ENCODE measurements around the gene DNAJC22. TPM values are rescaled to one million over a fixed set of nuclear protein-coding genes. Genes with fewer than 3 reads are reported as not detected.

The DNAJC22 gene
- total and polyA plus RNA-seq, 2 of the 13 experiments (the other 11 are each of a cell fraction or from before 2014, with no cell fraction given): 25.2 to 31.7 TPM

DNA sequence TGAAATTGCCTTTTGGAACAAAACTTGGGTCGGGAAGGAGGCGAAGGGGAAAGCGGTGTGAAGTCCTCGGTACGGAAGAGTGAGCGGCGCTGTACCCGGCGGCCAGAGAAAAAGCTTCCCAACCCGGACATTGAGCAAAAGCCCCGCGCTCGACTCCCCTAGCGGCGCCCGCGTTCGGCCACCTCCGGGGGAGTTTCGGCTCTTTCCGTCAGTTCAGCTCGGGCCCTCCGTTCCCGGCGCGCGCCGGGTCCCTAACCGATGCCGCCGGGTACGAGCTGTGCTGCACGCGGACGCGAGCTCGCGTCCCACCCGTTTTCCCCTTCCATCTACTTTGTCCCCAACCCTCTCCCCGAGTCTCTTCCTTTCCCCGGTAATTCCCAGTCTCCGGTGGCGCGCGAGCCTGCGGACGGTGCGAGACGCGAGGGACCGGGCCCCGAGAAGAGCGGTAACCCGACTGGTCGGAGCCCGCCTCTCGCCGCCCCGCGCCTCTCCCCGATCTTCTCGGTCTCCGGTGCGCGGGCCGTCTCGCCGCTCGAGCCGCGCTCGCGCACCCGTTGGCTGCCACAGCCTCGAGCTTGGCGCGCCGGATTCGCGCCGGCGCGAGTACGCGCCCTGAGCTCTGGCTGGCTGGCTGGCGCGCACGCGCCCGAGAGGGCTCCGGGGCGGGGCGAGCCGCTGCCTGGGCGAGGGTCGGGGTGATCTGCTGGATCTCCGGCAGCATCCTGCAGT, 20.1 kb downstream of the DNAJC22 start (continued):
- TF ChIP-seq XRCC5 (optimal IDR thresholded peaks at IDR 0.05; ENCODE audit: low read length): peak; percentile 11
- TF ChIP-seq, protein P1, sequence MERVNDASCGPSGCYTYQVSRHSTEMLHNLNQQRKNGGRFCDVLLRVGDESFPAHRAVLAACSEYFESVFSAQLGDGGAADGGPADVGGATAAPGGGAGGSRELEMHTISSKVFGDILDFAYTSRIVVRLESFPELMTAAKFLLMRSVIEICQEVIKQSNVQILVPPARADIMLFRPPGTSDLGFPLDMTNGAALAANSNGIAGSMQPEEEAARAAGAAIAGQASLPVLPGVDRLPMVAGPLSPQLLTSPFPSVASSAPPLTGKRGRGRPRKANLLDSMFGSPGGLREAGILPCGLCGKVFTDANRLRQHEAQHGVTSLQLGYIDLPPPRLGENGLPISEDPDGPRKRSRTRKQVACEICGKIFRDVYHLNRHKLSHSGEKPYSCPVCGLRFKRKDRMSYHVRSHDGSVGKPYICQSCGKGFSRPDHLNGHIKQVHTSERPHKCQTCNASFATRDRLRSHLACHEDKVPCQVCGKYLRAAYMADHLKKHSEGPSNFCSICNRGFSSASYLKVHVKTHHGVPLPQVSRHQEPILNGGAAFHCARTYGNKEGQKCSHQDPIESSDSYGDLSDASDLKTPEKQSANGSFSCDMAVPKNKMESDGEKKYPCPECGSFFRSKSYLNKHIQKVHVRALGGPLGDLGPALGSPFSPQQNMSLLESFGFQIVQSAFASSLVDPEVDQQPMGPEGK (CRISPR knock-in tag; IDR thresholded peaks at IDR 0.05): no peak; the same call in 1 of the 2 replicates
- peak; percentile 83 for TF ChIP-seq ZNF772 (CRISPR knock-in tag; IDR thresholded peaks at IDR 0.05)
- TF ChIP-seq ZNF891 (CRISPR knock-in tag; IDR thresholded peaks at IDR 0.05): no peak
- no peak for TF ChIP-seq GABPA (IDR thresholded peaks at IDR 0.05; ENCODE audit: low read depth, low read length)
- peak; percentile 19; the same call in 1 of the 2 replicates for TF ChIP-seq GABPA (CRISPR knock-in tag; IDR thresholded peaks at IDR 0.05; ENCODE audit: low read depth)
- TF ChIP-seq, protein P2, sequence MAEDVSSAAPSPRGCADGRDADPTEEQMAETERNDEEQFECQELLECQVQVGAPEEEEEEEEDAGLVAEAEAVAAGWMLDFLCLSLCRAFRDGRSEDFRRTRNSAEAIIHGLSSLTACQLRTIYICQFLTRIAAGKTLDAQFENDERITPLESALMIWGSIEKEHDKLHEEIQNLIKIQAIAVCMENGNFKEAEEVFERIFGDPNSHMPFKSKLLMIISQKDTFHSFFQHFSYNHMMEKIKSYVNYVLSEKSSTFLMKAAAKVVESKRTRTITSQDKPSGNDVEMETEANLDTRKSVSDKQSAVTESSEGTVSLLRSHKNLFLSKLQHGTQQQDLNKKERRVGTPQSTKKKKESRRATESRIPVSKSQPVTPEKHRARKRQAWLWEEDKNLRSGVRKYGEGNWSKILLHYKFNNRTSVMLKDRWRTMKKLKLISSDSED (CRISPR knock-in tag; IDR thresholded peaks at IDR 0.05): no peak
- TF ChIP-seq, protein P3, sequence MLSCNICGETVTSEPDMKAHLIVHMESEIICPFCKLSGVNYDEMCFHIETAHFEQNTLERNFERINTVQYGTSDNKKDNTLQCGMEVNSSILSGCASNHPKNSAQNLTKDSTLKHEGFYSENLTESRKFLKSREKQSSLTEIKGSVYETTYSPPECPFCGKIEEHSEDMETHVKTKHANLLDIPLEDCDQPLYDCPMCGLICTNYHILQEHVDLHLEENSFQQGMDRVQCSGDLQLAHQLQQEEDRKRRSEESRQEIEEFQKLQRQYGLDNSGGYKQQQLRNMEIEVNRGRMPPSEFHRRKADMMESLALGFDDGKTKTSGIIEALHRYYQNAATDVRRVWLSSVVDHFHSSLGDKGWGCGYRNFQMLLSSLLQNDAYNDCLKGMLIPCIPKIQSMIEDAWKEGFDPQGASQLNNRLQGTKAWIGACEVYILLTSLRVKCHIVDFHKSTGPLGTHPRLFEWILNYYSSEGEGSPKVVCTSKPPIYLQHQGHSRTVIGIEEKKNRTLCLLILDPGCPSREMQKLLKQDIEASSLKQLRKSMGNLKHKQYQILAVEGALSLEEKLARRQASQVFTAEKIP (CRISPR knock-in tag; IDR thresholded peaks at IDR 0.05; ENCODE audit: borderline replicate concordance): no peak
- TF ChIP-seq PHF20 (CRISPR knock-in tag; IDR thresholded peaks at IDR 0.05): no peak
- no peak for TF ChIP-seq ZNF251 (CRISPR knock-in tag; IDR thresholded peaks at IDR 0.05)
- TF ChIP-seq MXD4 (CRISPR knock-in tag; IDR thresholded peaks at IDR 0.05): peak; percentile 53; the same call in 1 of the 2 replicates
- 0 out of 2 replicates have a peak, but pooled peaks have one; percentile 18 for TF ChIP-seq HOXD1 (CRISPR knock-in tag; IDR thresholded peaks at IDR 0.05)
- TF ChIP-seq GTF3A (CRISPR knock-in tag; conservative IDR thresholded peaks at IDR 0.05): no peak
- TF ChIP-seq ZNF878 (CRISPR knock-in tag; IDR thresholded peaks at IDR 0.05): peak; percentile 82; the same call in 1 of the 2 replicates
- TF ChIP-seq THAP11 (CRISPR knock-in tag; IDR thresholded peaks at IDR 0.05): peak; percentile 27; the same call in 1 of the 2 replicates
- TF ChIP-seq SYNCRIP (IDR thresholded peaks at IDR 0.05; ENCODE audit: insufficient read depth, low read depth, low read length): no peak
- peak; percentile 63; the same call in 1 of the 2 replicates for TF ChIP-seq PHF21A (CRISPR knock-in tag; IDR thresholded peaks at IDR 0.05)
- TF ChIP-seq TMF1 (CRISPR knock-in tag; IDR thresholded peaks at IDR 0.05; ENCODE audit: low read depth): peak; percentile 57
- no peak for TF ChIP-seq ZNF30 (CRISPR knock-in tag; IDR thresholded peaks at IDR 0.05)
- TF ChIP-seq, protein P4, sequence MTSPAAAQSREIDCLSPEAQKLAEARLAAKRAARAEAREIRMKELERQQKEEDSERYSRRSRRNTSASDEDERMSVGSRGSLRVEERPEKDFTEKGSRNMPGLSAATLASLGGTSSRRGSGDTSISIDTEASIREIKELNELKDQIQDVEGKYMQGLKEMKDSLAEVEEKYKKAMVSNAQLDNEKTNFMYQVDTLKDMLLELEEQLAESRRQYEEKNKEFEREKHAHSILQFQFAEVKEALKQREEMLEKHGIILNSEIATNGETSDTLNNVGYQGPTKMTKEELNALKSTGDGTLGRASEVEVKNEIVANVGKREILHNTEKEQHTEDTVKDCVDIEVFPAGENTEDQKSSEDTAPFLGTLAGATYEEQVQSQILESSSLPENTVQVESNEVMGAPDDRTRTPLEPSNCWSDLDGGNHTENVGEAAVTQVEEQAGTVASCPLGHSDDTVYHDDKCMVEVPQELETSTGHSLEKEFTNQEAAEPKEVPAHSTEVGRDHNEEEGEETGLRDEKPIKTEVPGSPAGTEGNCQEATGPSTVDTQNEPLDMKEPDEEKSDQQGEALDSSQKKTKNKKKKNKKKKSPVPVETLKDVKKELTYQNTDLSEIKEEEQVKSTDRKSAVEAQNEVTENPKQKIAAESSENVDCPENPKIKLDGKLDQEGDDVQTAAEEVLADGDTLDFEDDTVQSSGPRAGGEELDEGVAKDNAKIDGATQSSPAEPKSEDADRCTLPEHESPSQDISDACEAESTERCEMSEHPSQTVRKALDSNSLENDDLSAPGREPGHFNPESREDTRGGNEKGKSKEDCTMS (CRISPR knock-in tag; conservative IDR thresholded peaks at IDR 0.05): no peak
- TF ChIP-seq, protein P5, sequence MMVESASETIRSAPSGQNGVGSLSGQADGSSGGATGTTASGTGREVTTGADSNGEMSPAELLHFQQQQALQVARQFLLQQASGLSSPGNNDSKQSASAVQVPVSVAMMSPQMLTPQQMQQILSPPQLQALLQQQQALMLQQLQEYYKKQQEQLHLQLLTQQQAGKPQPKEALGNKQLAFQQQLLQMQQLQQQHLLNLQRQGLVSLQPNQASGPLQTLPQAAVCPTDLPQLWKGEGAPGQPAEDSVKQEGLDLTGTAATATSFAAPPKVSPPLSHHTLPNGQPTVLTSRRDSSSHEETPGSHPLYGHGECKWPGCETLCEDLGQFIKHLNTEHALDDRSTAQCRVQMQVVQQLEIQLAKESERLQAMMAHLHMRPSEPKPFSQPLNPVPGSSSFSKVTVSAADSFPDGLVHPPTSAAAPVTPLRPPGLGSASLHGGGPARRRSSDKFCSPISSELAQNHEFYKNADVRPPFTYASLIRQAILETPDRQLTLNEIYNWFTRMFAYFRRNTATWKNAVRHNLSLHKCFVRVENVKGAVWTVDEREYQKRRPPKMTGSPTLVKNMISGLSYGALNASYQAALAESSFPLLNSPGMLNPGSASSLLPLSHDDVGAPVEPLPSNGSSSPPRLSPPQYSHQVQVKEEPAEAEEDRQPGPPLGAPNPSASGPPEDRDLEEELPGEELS (CRISPR knock-in tag; IDR thresholded peaks at IDR 0.05): no peak
